K562 (cell line): Measurements from ENCODE around the gene TSR3. TPM values are rescaled to one million over a fixed set of nuclear protein-coding genes. Genes with fewer than 3 reads are reported as not detected.

Experiments
- ATAC-seq: fragments of 200-7000 bp; cut with Tn5 transposase; 3 replicates; pipeline ENCODE4 v1.9.1; 2020; ENCODE audit warnings: moderate library complexity
- BruUV-seq: library from RNA; stranded (reverse); fragments of 400-500 nt; replicated peaks from 2 replicates; lab custom pipeline; 2021; lab: Mats Ljungman, UMichigan
- CTCF ChIA-PET: fragments of 300-600 bp; formaldehyde crosslinking; extraction: SDS; loops from one replicate; lab custom pipeline; 2021; ENCODE audit warnings: low intra/inter-chr PET ratio; lab: Yijun Ruan, JAX
- POLR2A ChIA-PET: fragments of 300-600, 350-650 bp; sonication (Branson Sonifier 250); formaldehyde crosslinking; extraction: SDS; loops from one replicate; lab custom pipeline; 2021; ENCODE audit warnings: antibody characterized with exemption, inconsistent platforms; lab: Yijun Ruan, JAX
- DNase-seq, 4 experiments: peaks; one replicate each; pipeline versions ENCODE4 v3.0.0 to v3.0.0-alpha.2; 2011 to 2018; ENCODE audit warnings: low spot score in 3 of 4, mixed read lengths in 3 of 4; ENCODE audit errors: extremely low read depth in 1 of 4
- FAIRE-seq: peaks from 2 replicates; lab custom pipeline; 2011; peaks lifted over from hg19 to GRCh38; lab: Jason Lieb, UNC
- H2AFZ ChIP-seq: 2 replicates; pipeline ENCODE4 v1.6.0; 2011; ENCODE audit warnings: low read depth, low read length, control low read depth, inconsistent platforms
- H3K27ac ChIP-seq: fragments of 200-600 bp; 3 replicates; pipeline ENCODE4 v1.8.0; 2011; ENCODE audit warnings: low read depth, mild to moderate bottlenecking, control low read depth, inconsistent platforms, low read length, moderate library complexity, mixed read lengths; ENCODE audit errors: extremely low read depth
- H3K27me3 ChIP-seq, 2 experiments: fragments of 300-600 bp in 1 of 2; 2 replicates in 1 of 2; 3 replicates in 1 of 2; pipeline versions ENCODE4 v1.6.0 to v1.8.0; 2011; ENCODE audit warnings: inconsistent platforms in 2 of 2, low read length in 2 of 2, mild to moderate bottlenecking in 1 of 2, mixed read lengths in 1 of 2, moderate library complexity in 1 of 2; ENCODE audit not compliant: control insufficient read depth in 2 of 2, insufficient read depth in 2 of 2
- H3K36me3 ChIP-seq: fragments of 300-600 bp; 3 replicates; pipeline ENCODE4 v1.8.0; 2011; ENCODE audit warnings: mild to moderate bottlenecking, low read length, inconsistent platforms; ENCODE audit not compliant: control insufficient read depth, insufficient read depth
- H3K4me1 ChIP-seq, 2 experiments: fragments of 200-600 bp in 1 of 2; replicated peaks in 1 of 2; 2 replicates in 1 of 2; 3 replicates in 1 of 2; pipeline versions ENCODE4 v1.5.1 to v1.8.0; 2011; ENCODE audit warnings: inconsistent platforms in 2 of 2, low read length in 2 of 2, mild to moderate bottlenecking in 1 of 2, mixed read lengths in 1 of 2, moderate library complexity in 1 of 2; ENCODE audit not compliant: control insufficient read depth in 2 of 2, insufficient read depth in 2 of 2
- H3K4me2 ChIP-seq: 2 replicates; pipeline ENCODE4 v1.6.1; 2011; ENCODE audit warnings: low read length, control low read depth, inconsistent platforms, mixed read lengths; ENCODE audit not compliant: insufficient read depth
- H3K4me3 ChIP-seq: fragments of 200-600 bp; sonication (generic), shearing (Covaris generic); 2 replicates; pipeline ENCODE4 v1.5.1; 2016; ENCODE audit warnings: control low read depth, inconsistent platforms
- H3K79me2 ChIP-seq: fragments of 200-600 bp; 3 replicates; pipeline ENCODE4 v1.8.0; 2011; ENCODE audit warnings: low read length, inconsistent platforms; ENCODE audit not compliant: control insufficient read depth, insufficient read depth
- H3K9ac ChIP-seq, 2 experiments: 2 replicates each; pipeline versions ENCODE4 v1.6.0 to v1.6.1; 2011; ENCODE audit warnings: low read depth in 2 of 2, low read length in 2 of 2, control low read depth in 1 of 2, inconsistent platforms in 1 of 2, mild to moderate bottlenecking in 1 of 2, mixed read lengths in 1 of 2; ENCODE audit not compliant: insufficient read depth in 1 of 2
- H3K9me1 ChIP-seq: one replicate; pipeline ENCODE4 v1.6.0; 2011; ENCODE audit warnings: inconsistent platforms, mild to moderate bottlenecking, low read length, moderate library complexity; ENCODE audit not compliant: control insufficient read depth, insufficient read depth
- H3K9me3 ChIP-seq: replicated peaks from 2 replicates; pipeline ENCODE4 v1.5.1; 2011; ENCODE audit warnings: low read depth, low read length, inconsistent platforms; ENCODE audit not compliant: control insufficient read depth, insufficient read depth
- H4K20me1 ChIP-seq: replicated peaks from 2 replicates; pipeline ENCODE4 v1.6.1; 2011; ENCODE audit warnings: low read length, inconsistent platforms, mixed read lengths; ENCODE audit not compliant: control insufficient read depth, insufficient read depth
- BRCA1 ChIP-seq, 2 experiments: fragments of 450-650 bp in 1 of 2; sonication (generic) in 1 of 2; formaldehyde crosslinking in 1 of 2; IDR thresholded peaks; 2 replicates each; pipeline versions ENCODE4 v1.5.0 to v1.6.1; 2017 to 2020; ENCODE audit warnings: mild to moderate bottlenecking in 1 of 2, missing genetic modification reagents in 1 of 2
- CEBPB ChIP-seq: fragments of 450-650 bp; IDR thresholded peaks from 2 replicates; pipeline ENCODE4 v1.6.1; 2016; ENCODE audit warnings: missing genetic modification characterization, missing compliant biosample characterization
- CSDE1 ChIP-seq, 2 experiments: fragments of 450-650 bp; IDR thresholded peaks; 2 replicates each; pipeline ENCODE4 v1.6.1; 2016; ENCODE audit warnings: mild to moderate bottlenecking in 1 of 2
- DEAF1 ChIP-seq: fragments of 450-650 bp; formaldehyde crosslinking; IDR thresholded peaks from 2 replicates; pipeline ENCODE4 v1.4.0; 2020; ENCODE audit warnings: mild to moderate bottlenecking, moderate library complexity
- ETS2 ChIP-seq: IDR thresholded peaks from 2 replicates; pipeline ENCODE4 v1.6.1; 2016; ENCODE audit warnings: borderline replicate concordance, missing genetic modification characterization, mild to moderate bottlenecking, moderate library complexity, missing compliant biosample characterization; ENCODE audit not compliant: poor library complexity, severe bottlenecking
- LARP7 ChIP-seq: fragments of 450-650 bp; IDR thresholded peaks from 2 replicates; pipeline ENCODE4 v1.6.1; 2016
- NR2C1 ChIP-seq, 2 experiments: fragments of 450-650 bp; IDR thresholded peaks; 2 replicates each; pipeline ENCODE4 v1.6.1; 2017; ENCODE audit warnings: mild to moderate bottlenecking in 2 of 2, antibody characterized with exemption in 1 of 2, inconsistent platforms in 1 of 2, missing compliant biosample characterization in 1 of 2, missing genetic modification characterization in 1 of 2
- POLR2G ChIP-seq: fragments of 200-400 bp; formaldehyde crosslinking; IDR thresholded peaks from 2 replicates; pipeline ENCODE4 v1.6.1; 2017; ENCODE audit warnings: low read depth, mild to moderate bottlenecking, antibody characterized with exemption, low read length, moderate library complexity
- STAG1 ChIP-seq: sonication (generic); formaldehyde crosslinking; IDR thresholded peaks from 2 replicates; pipeline ENCODE4 v1.5.0; 2020; ENCODE audit warnings: missing genetic modification reagents, borderline replicate concordance
- TAL1 ChIP-seq: fragments of 450-650 bp; IDR thresholded peaks from 2 replicates; pipeline ENCODE4 v1.6.1; 2016; ENCODE audit warnings: mild to moderate bottlenecking
- TEAD4 ChIP-seq, 2 experiments: sonication (generic) in 1 of 2; formaldehyde crosslinking in 1 of 2; IDR thresholded peaks; 2 replicates each; pipeline versions ENCODE4 v1.6.1 to v1.8.0; 2012 to 2022; ENCODE audit warnings: borderline replicate concordance in 1 of 2, inconsistent platforms in 1 of 2, low read length in 1 of 2, mild to moderate bottlenecking in 1 of 2, missing genetic modification reagents in 1 of 2
- ZNF696 ChIP-seq: fragments of 250-450 bp; sonication (Bioruptor Pico); conservative IDR thresholded peaks from 2 replicates; pipeline ENCODE4 v1.4.0; 2020; ENCODE audit warnings: mild to moderate bottlenecking, moderate library complexity
- WGBS: fragments of 100-300 bp; shearing (Covaris generic); methylation state at CpG from one replicate; pipeline ENCODE4 v1.1.6; 2016; ENCODE audit warnings: low coverage, mixed read lengths; ENCODE audit not compliant: insufficient coverage; ENCODE audit errors: missing lambda C conversion rate; 5-methylcytosine and 5-hydroxymethylcytosine counted together
- in situ Hi-C: fragments of 300-500 bp; cut with MboI; formaldehyde crosslinking; loops from 4 replicates; pipeline ENCODE4 v1.15.0; 2018; ENCODE audit warnings: inconsistent platforms, mixed read lengths
- intact Hi-C: fragments of 100-400 bp; cut with micrococcal nuclease; formaldehyde crosslinking; loops from 2 replicates; pipeline ENCODE4 v1.14.2; 2022
- polyA plus RNA-seq, 8 experiments: library from polyadenylated mRNA; depleted of rRNA in 4 of 8; stranded (reverse) in 5 of 8; unstranded in 3 of 8; fragments of >200 nt; fragmentation: Nextera tagmentation in 2 of 8; fragmentation: Illumina TruSeq in 1 of 8; extraction: Ambion mirVana in 2 of 8; extraction: Trizol in 1 of 8; gene quantifications; 2 replicates each; pipeline versions ENCODE4 v1.2.1 to v1.2.3, GENCODE V29; 2011 to 2014; ENCODE audit warnings: inconsistent platforms in 1 of 8, missing spikeins in 1 of 8
- total RNA-seq, 7 experiments: library from RNA; depleted of rRNA in 6 of 7; stranded (reverse); fragments of >200 nt in 6 of 7; fragmentation: Illumina TruSeq in 2 of 7; extraction: Trizol in 2 of 7; gene quantifications; 2 replicates each; pipeline versions ENCODE4 v1.2.1 to v1.2.3, GENCODE V29; 2011 to 2021; ENCODE audit warnings: low replicate concordance in 1 of 7

TSR3 gene
- total and polyA plus RNA-seq, 9 of the 15 experiments (the other 6 are each of a cell fraction or from before 2014, with no cell fraction given): 1.5 to 74.8 (median 16.5) TPM

DNA sequence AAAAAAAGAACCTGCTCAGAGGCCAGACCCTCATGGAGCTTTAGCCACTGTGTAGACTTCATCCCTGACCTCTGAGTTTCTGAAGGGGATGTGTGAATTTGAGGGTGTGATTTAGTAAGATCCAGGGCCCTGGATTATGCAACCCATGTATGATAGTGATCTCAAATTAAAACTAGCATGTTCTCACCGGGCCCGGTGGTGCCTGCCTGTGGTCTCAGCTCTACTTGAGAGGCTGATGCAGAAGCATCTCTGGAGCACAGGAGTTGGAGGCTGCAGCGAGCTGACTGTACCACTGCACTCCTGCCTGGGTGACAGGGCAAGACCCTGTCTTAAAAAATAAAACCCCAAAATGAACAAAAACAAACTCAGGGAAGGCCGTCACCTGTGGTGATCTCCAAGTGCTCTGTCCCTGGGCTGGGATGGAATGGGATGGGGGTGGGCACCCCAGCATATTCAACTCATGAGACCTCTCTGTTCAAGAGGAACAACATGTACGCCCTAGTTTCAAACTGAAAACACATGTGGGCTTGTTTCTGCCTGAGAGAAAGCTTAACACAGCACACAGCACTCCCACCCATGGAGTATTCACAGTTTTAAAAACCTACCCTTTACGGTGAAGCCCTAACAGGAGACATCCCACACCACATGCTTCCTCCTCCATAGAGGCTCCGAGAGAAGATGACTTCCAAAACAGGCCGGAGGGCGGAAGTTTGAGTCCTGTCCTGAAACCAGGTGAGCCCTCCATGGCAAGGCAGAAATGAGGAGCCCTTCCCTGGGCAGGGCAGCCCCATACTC is 30.1 kb upstream of the TSR3 start:
- BruUV-seq: no TSS peak
- POLR2A ChIA-PET: interaction anchor here (0.8 to 4.2 kb wide), 2 partner anchors 8 to 31 kb away, joined by 3 to 48 read pairs; no protein-coding TSS in a partner anchor
- Histone ChIP-seq H3K4me3 (no peak overlapping the region), H3K27me3 (no peaks in the 10 kb centered on the region), H3K79me2 (peaks cover 24% of the 10 kb centered on the region), H3K9me1 (peaks cover 5% of the 10 kb centered on the region), H3K4me2 (no peak overlapping the region), H3K9me3 (no peaks in the 10 kb centered on the region), H4K20me1 (peaks cover 8% of the 10 kb centered on the region; the same call in 1 of the 2 replicates), H3K36me3 (peaks cover 3% of the 10 kb centered on the region; the same call in 2 of the 3 replicates), H3K4me1 (peaks cover 19 to 59% of the 10 kb centered on the region in 2 experiments; a peak in 4 of 5 replicates), H3K27ac (no peak overlapping the region), H3K9ac (peak overlapping the region in 1 of 2 experiments; percentile 61; a peak in 1 of 4 replicates), H2AFZ (no peak overlapping the region)
- intact Hi-C loops (no loop called here), in situ Hi-C loops (no loop called here)
- TF ChIP-seq CSDE1 (IDR thresholded peaks at IDR 0.05) (no peak), CEBPB (tag) (peak; percentile 60; the same call in 1 of the 2 replicates)
- ATAC-seq (no peak), FAIRE-seq (no peak), DNase-seq (no peak)
- WGBS: 67% methylated on average over 9 of the region's 9 CpGs
- CTCF ChIA-PET: no interaction called here

DNA sequence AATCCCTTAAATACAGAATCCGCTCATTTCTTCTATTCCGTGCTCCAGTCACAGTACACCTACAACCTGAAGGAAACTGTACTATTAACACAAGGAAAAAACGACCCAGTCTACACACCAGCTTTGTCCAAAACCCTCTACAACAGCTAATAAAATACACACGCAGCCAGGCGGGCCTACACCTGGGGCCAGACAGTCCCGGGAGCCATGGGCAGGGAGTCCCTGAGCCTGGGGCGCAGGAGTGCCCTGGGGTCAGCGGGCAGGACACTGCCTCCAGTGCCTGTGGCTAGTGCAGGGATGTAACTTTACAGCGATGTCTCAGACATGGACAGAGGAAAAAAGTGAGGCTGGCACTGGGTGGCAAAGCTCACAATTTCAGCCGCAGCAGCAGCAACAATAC is 28.5 kb upstream of the TSR3 start:
- ATAC-seq (no peak), FAIRE-seq (peak; percentile 65), DNase-seq (no peak)
- WGBS: 70% methylated on average over 10 of the region's 10 CpGs
- Histone ChIP-seq H3K9me1 (peaks cover 5% of the 10 kb centered on the region), H3K36me3 (peaks cover 7% of the 10 kb centered on the region; the same call in 2 of the 3 replicates), H3K9ac (peak overlapping the region; percentile 37 to 86; a peak in 3 of 4 replicates), H3K9me3 (no peaks in the 10 kb centered on the region), H3K27ac (0 out of 3 replicates have a peak overlapping the region, but pooled peaks have one; percentile 100), H3K4me3 (peak overlapping the region; percentile 76), H2AFZ (peak overlapping the region; percentile 69), H3K4me2 (peak overlapping the region; percentile 74), H3K4me1 (peaks cover 19 to 66% of the 10 kb centered on the region in 2 experiments; a peak in 4 of 5 replicates), H3K27me3 (no peaks in the 10 kb centered on the region), H3K79me2 (peaks cover 33% of the 10 kb centered on the region), H4K20me1 (peaks cover 8% of the 10 kb centered on the region; the same call in 1 of the 2 replicates)
- intact Hi-C loops (no loop called here), in situ Hi-C loops (no loop called here)
- BruUV-seq: no TSS peak
- CTCF ChIA-PET: no interaction called here
- POLR2A ChIA-PET: interaction anchor here (0.7 to 4.2 kb wide), 12 partner anchors 10 to 775 kb away, joined by 3 to 73 read pairs (median 5); partner anchors contain the start of genes TRAF7 and UQCC4
- TF ChIP-seq NR2C1 (IDR thresholded peaks at IDR 0.05) (no peak), NR2C1 (tag; IDR thresholded peaks at IDR 0.05) (no peak), TAL1 (no peak), STAG1 (CRISPR knock-in tag) (no peak), TEAD4 (IDR thresholded peaks at IDR 0.05; ENCODE audit: low read length) (no peak), TEAD4 (CRISPR knock-in tag; IDR thresholded peaks at IDR 0.05; ENCODE audit: borderline replicate concordance) (no peak), POLR2G (no peak), ETS2 (tag) (no peak), DEAF1 (CRISPR knock-in tag) (no peak), LARP7 (no peak), BRCA1 (IDR thresholded peaks at IDR 0.05) (no peak), BRCA1 (CRISPR knock-in tag; IDR thresholded peaks at IDR 0.05) (no peak), ZNF696 (CRISPR knock-in tag) (no peak)
